Osteoblast (primary cell): Measurements from ENCODE around the gene KIF26B. TPM values are rescaled to one million over a fixed set of nuclear protein-coding genes. Genes with fewer than 3 reads are reported as not detected.

ENCODE experiments used
- DNase-seq: peaks from one replicate; pipeline ENCODE4 v3.0.0; 2011; ENCODE audit warnings: low spot score, mixed read lengths; ENCODE audit not compliant: insufficient read length; ENCODE audit errors: missing footprints
- H2AFZ ChIP-seq: 2 replicates; pipeline ENCODE4 v1.6.0; 2011; ENCODE audit warnings: mild to moderate bottlenecking, low read length
- H3K27ac ChIP-seq: 2 replicates; pipeline ENCODE4 v1.5.1; 2011; ENCODE audit warnings: mild to moderate bottlenecking, low read depth, low read length, moderate library complexity
- H3K27me3 ChIP-seq: 2 replicates; pipeline ENCODE4 v1.6.0; 2012; ENCODE audit warnings: mild to moderate bottlenecking, control low read depth, inconsistent platforms, low read length, moderate library complexity; ENCODE audit not compliant: insufficient read depth
- H3K36me3 ChIP-seq: 2 replicates; pipeline ENCODE4 v1.5.1; 2011; ENCODE audit warnings: mild to moderate bottlenecking, low read length, control low read depth, moderate library complexity; ENCODE audit not compliant: insufficient read depth
- H3K4me1 ChIP-seq: 2 replicates; pipeline ENCODE4 v1.5.1; 2011; ENCODE audit warnings: mild to moderate bottlenecking, low read length, control low read depth, moderate library complexity; ENCODE audit not compliant: insufficient read depth
- H3K4me2 ChIP-seq: 2 replicates; pipeline ENCODE4 v1.6.0; 2011; ENCODE audit warnings: mild to moderate bottlenecking, low read length; ENCODE audit not compliant: insufficient read depth
- H3K4me3 ChIP-seq: fragments of 200-600 bp; sonication (generic); 3 replicates; pipeline ENCODE4 v1.5.1; 2012; ENCODE audit warnings: mild to moderate bottlenecking, low read length, inconsistent platforms; ENCODE audit not compliant: insufficient read depth
- H3K79me2 ChIP-seq: 2 replicates; pipeline ENCODE4 v1.6.0; 2012; ENCODE audit warnings: mild to moderate bottlenecking, low read length, control low read depth, inconsistent platforms; ENCODE audit not compliant: insufficient read depth
- H3K9me3 ChIP-seq: 2 replicates; pipeline ENCODE4 v1.5.1; 2011; ENCODE audit warnings: low read depth, low read length, control low read depth
- H4K20me1 ChIP-seq: 2 replicates; pipeline ENCODE4 v1.6.0; 2012; ENCODE audit warnings: mild to moderate bottlenecking, low read length, control low read depth; ENCODE audit not compliant: insufficient read depth
- CTCF ChIP-seq: IDR thresholded peaks from 2 replicates; pipeline ENCODE4 v1.5.1; 2011; ENCODE audit warnings: mild to moderate bottlenecking, low read depth, low read length, moderate library complexity; ENCODE audit errors: extremely low read depth
- total RNA-seq: library from RNA; depleted of rRNA; stranded (reverse); fragments of >200 nt; gene quantifications from 2 replicates; pipeline ENCODE4 v1.2.3, GENCODE V29; 2012

The KIF26B gene
- total RNA-seq, 1 donor, result 22.1 TPM

- Histone ChIP-seq H3K27me3 (peaks cover 3% of the 10 kb centered on the region), H3K4me1 (no peaks in the 10 kb centered on the region), H3K4me2 (no peak overlapping the region), H3K27ac (no peak overlapping the region), H4K20me1 (peaks cover 2% of the 10 kb centered on the region), H3K4me3 (no peak overlapping the region), H3K79me2 (no peaks in the 10 kb centered on the region), H3K36me3 (no peaks in the 10 kb centered on the region), H2AFZ (no peak overlapping the region), H3K9me3 (no peaks in the 10 kb centered on the region)
- peak; percentile 57 for DNase-seq
- no peak for TF ChIP-seq CTCF
Measured at GRCh38 chr1:245217853-245218608, 63.2 kb downstream of the KIF26B start.

GRCh38 chr1:245220381-245220985 lies 65.7 kb downstream of the KIF26B start:
- TF ChIP-seq CTCF, result no peak
- no peaks in the 10 kb centered on the region for H3K79me2 ChIP-seq
- no peak overlapping the region for H3K4me3 ChIP-seq
- H3K4me2 ChIP-seq, result no peak overlapping the region
- H3K4me1 ChIP-seq, result no peaks in the 10 kb centered on the region
- no peaks in the 10 kb centered on the region for H3K9me3 ChIP-seq
- peaks cover 3% of the 10 kb centered on the region for H4K20me1 ChIP-seq
- no peak overlapping the region for H3K27ac ChIP-seq
- no peak for DNase-seq
- peaks cover 3% of the 10 kb centered on the region for H3K27me3 ChIP-seq
- no peak overlapping the region for H2AFZ ChIP-seq
- H3K36me3 ChIP-seq, result no peaks in the 10 kb centered on the region

- H2AFZ ChIP-seq, result no peak overlapping the region
- H3K36me3 ChIP-seq, result no peaks in the 10 kb centered on the region
- no peak overlapping the region for H3K4me2 ChIP-seq
- H3K4me1 ChIP-seq, result no peaks in the 10 kb centered on the region
- DNase-seq, result no peak
- H3K79me2 ChIP-seq, result no peaks in the 10 kb centered on the region
- no peaks in the 10 kb centered on the region for H3K27me3 ChIP-seq
- TF ChIP-seq CTCF, result no peak
- no peak overlapping the region for H3K27ac ChIP-seq
- no peak overlapping the region for H3K4me3 ChIP-seq
- no peaks in the 10 kb centered on the region for H3K9me3 ChIP-seq
- peaks cover 3% of the 10 kb centered on the region for H4K20me1 ChIP-seq
Measured at GRCh38 chr1:245221805-245222204, 67.0 kb downstream of the KIF26B start.

- no peak for DNase-seq
- Histone ChIP-seq H3K27ac (no peak overlapping the region), H2AFZ (no peak overlapping the region), H3K79me2 (no peaks in the 10 kb centered on the region), H3K9me3 (no peaks in the 10 kb centered on the region), H4K20me1 (peaks cover 3% of the 10 kb centered on the region), H3K4me2 (no peak overlapping the region), H3K36me3 (no peaks in the 10 kb centered on the region), H3K27me3 (no peaks in the 10 kb centered on the region), H3K4me3 (no peak overlapping the region), H3K4me1 (no peaks in the 10 kb centered on the region)
- TF ChIP-seq CTCF, result no peak
Measured at GRCh38 chr1:245222931-245223595, 68.3 kb downstream of the KIF26B start.
